IPS-15b (cell line): ENCODE data around the gene SARDH.
"Not testable (repeated sequence)": the region's sequence is repeated elsewhere in the genome, so short reads cannot be mapped to it uniquely, and the experiment has no call there.

ENCODE experiments used
- H3K27me3 ChIP-seq: one replicate; pipeline ENCODE4 v1.6.1; 2013; ENCODE audit warnings: low read length; ENCODE audit not compliant: control insufficient read depth, insufficient read depth
- H3K36me3 ChIP-seq: one replicate; pipeline ENCODE4 v1.6.1; 2013; ENCODE audit warnings: low read length; ENCODE audit not compliant: control insufficient read depth, insufficient read depth
- H3K4me1 ChIP-seq: one replicate; pipeline ENCODE4 v1.6.1; 2013; ENCODE audit warnings: mild to moderate bottlenecking, low read length; ENCODE audit not compliant: control insufficient read depth, insufficient read depth
- H3K4me3 ChIP-seq: one replicate; pipeline ENCODE4 v1.5.1; 2013; ENCODE audit warnings: low read depth, low read length
- H3K9ac ChIP-seq: one replicate; pipeline ENCODE4 v1.6.1; 2013; ENCODE audit warnings: low read depth, mild to moderate bottlenecking, low read length
- H3K9me3 ChIP-seq: one replicate; pipeline ENCODE4 v1.6.1; 2013; ENCODE audit warnings: mild to moderate bottlenecking, low read length; ENCODE audit not compliant: control insufficient read depth, insufficient read depth

The SARDH gene

GRCh38 chr9:133677126-133678010 is 60.8 kb downstream of the SARDH start:
- Histone ChIP-seq H3K36me3 (no peaks in the 10 kb centered on the region), H3K4me1 (no peaks in the 10 kb centered on the region), H3K4me3 (no peak overlapping the region), H3K9ac (no peak overlapping the region), H3K27me3 (no peaks in the 10 kb centered on the region), H3K9me3 (no peaks in the 10 kb centered on the region)

- Histone ChIP-seq H3K9ac (no peak overlapping the region), H3K9me3 (no peaks in the 10 kb centered on the region), H3K27me3 (no peaks in the 10 kb centered on the region), H3K4me3 (no peak overlapping the region), H3K4me1 (no peaks in the 10 kb centered on the region), H3K36me3 (no peaks in the 10 kb centered on the region)
Measured at GRCh38 chr9:133676450-133676849, 61.7 kb downstream of the SARDH start.

- H3K4me3 ChIP-seq, H3K9me3 ChIP-seq, H3K4me1 ChIP-seq, H3K9ac ChIP-seq, H3K36me3 ChIP-seq, H3K27me3 ChIP-seq: not testable (repeated sequence)
Measured at GRCh38 chr9:133675796-133676195, 62.4 kb downstream of the SARDH start.

DNA sequence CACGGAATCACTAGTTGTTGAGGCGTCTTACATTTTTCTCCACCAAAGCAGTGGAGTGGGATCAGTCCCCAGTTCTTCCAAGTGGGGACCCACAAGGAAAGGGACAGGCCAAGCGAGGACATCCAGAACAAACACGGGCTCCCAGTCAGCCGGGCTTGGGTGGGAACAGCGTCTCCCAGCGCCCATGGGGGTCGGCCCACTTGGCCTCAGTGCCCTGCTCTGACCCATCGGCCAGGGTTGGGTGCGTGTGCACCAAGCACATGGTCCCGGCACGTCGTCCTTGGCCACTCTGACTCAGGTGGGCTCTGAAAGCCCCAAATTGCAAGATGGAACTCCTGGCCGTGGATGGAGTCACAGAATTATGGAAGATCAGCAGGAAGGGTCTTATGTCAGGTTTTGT is 64.1 kb downstream of the SARDH start:
- Histone ChIP-seq H3K36me3 (no peaks in the 10 kb centered on the region), H3K9ac (no peak overlapping the region), H3K27me3 (no peaks in the 10 kb centered on the region), H3K4me3 (no peak overlapping the region), H3K4me1 (no peaks in the 10 kb centered on the region), H3K9me3 (no peaks in the 10 kb centered on the region)

DNA sequence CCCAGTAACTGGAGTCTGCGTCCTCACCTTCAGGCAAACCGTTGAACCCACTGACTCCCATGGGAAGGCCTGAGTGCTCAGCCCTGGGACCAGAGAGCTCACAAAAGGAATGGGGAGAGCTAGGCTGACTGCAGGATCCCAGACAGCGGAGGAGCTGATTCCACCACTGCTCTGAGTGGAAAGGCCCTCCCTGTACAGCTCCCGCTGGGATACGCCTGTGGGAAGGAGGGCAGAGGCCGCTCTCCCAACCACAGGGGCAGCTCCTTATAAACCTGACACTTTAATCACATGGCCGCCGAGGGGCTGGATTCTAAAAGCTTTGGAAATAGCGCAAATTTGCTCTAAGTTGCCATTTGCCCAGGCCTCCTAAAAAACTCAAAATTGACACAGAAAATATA is 64.9 kb downstream of the SARDH start:
- Histone ChIP-seq H3K27me3 (no peaks in the 10 kb centered on the region), H3K4me1 (no peaks in the 10 kb centered on the region), H3K4me3 (no peak overlapping the region), H3K9ac (no peak overlapping the region), H3K36me3 (no peaks in the 10 kb centered on the region), H3K9me3 (no peaks in the 10 kb centered on the region)

- Histone ChIP-seq H3K9ac (no peak overlapping the region), H3K36me3 (no peaks in the 10 kb centered on the region), H3K4me3 (no peak overlapping the region), H3K4me1 (no peaks in the 10 kb centered on the region), H3K27me3 (no peaks in the 10 kb centered on the region), H3K9me3 (no peaks in the 10 kb centered on the region)
Measured at GRCh38 chr9:133672503-133673257, 65.5 kb downstream of the SARDH start.

DNA sequence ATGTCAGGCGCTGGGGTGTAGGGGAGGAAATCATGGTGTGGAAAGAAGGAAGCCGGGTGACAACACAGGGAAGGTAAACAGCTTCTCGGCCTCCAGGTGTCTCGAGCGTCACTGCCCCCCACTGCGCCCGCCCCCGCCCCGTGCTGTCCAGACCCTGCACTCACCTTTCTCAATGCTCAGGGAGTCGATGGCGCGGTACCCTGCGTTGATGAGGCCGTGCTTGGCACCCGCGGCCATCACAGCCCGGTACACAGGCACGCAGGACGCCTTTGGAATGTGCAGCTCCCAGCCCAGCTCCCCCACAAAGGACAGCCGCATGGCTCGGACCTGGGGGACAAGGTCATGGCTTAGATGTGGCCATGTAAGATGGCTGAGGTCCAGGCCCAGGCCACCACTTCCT is 66.8 kb downstream of the SARDH start:
- no peaks in the 10 kb centered on the region for H3K27me3 ChIP-seq
- no peaks in the 10 kb centered on the region for H3K9me3 ChIP-seq
- no peak overlapping the region for H3K9ac ChIP-seq
- H3K4me1 ChIP-seq, result no peaks in the 10 kb centered on the region
- H3K4me3 ChIP-seq, result no peak overlapping the region
- no peaks in the 10 kb centered on the region for H3K36me3 ChIP-seq

DNA sequence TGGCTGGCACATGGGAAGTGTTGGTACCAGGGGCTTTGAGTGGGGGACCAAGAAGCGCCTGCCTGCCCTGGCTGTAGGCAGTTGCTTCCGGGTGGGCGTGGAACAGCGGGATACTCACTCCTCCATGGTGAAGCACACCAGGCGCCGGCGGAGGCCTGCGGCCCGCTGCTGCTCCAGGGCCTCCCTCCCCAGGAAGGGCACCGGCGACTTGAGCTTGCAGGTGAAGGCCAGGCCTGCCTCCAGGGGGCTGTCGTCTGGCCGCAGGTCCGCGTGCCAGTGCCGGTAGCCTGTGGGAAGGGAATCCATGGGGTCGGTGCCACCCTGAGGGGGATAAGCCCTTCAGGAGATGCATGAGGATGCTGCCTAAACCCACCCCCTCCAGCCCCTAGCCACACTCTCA is 67.7 kb downstream of the SARDH start:
- Histone ChIP-seq H3K9me3 (no peaks in the 10 kb centered on the region), H3K27me3 (no peaks in the 10 kb centered on the region), H3K36me3 (no peaks in the 10 kb centered on the region)

DNA sequence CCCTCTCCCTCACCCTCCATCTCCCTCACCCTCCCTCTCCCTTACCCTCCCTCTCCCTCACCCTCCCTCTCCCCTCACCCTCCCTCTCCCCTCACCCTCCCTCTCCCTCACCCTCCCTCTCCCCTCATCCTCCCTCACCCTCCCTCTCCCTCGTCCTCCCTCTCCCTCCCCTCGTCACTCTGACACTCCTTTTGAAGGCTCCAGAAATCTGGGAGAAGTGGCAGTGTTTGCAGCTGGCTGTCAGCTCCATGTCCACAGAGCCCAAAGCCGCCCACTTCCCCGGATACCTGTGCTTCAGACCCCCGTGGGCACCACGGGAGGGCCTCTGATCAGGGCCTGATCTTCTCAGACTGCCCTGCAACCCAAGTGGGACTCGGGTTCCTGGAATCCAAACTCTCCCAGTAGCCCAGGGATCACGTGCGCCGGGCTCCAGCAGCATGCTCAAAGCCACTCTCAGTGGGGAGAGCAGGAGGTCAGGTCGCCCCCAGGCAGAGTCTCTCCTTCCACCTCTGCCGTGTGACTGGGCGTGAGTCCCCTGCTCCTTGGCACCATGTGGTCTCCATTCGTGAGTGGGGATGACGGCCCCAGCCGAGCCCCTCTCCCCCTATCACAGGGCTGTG is 68.9 kb downstream of the SARDH start:
- Histone ChIP-seq H3K4me1 (no peaks in the 10 kb centered on the region), H3K27me3 (no peaks in the 10 kb centered on the region), H3K9ac (no peak overlapping the region), H3K36me3 (no peaks in the 10 kb centered on the region), H3K9me3 (no peaks in the 10 kb centered on the region), H3K4me3 (no peak overlapping the region)

More for the DNA sequence above, 67.7 kb downstream of the SARDH start:
- no peak overlapping the region for H3K4me3 ChIP-seq
- H3K9ac ChIP-seq, result no peak overlapping the region
- H3K4me1 ChIP-seq, result no peaks in the 10 kb centered on the region

DNA sequence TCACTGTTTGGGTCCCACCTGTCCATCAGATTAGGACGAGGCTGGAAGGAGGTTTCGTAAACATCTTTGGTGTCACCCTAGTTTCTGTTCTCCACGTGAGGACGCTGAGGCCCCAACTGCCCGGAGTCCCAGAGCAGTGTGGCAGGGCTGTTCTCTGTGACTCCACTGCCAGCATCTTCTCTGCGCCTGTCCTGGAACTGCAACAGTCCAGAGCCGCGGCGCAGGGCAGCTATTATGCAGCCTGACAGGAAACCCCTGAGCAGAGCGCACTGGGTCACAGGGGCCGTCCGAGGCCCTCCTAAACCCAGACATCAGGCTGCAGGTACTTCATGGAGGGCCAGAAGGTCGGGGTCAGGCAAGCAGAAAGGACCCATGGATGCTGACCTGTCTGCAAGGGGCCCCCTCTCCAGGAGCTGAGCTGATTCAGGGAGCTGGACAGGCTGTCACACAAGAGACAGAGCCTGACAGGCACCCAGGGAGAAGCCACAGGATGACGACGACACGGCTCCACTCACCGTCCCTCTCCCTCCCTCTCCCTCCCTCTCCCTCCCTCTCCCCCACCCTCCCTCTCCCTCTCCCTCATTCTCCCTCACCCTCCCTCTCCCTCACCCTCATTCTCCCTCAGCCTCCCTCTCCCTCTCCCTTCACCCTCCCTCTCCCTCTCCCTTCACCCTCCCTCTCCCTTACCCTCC is 70.2 kb downstream of the SARDH start:
- Histone ChIP-seq H3K9me3 (no peaks in the 10 kb centered on the region), H3K4me1 (no peaks in the 10 kb centered on the region), H3K36me3 (no peaks in the 10 kb centered on the region), H3K27me3 (no peaks in the 10 kb centered on the region), H3K4me3 (no peak overlapping the region), H3K9ac (no peak overlapping the region)

DNA sequence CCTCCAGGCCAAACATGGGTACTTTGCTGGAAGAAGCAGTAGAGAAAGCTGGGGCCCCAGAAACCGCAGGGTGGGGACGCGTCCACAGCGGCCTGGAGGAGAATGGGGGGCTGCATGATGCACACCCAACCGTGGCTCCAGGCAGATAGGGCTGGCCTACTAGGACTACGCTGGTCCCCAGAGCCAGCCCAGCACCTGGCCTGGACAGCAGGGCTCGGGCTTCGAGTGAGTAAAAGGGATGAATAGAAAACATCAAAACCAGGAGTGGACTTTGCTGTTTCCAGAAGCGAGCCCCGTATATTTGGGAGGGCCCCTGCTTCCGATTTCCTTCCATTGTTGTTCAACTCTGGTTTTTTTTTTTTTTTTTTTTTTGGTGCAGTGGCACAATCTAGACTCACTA is 71.3 kb downstream of the SARDH start:
- Histone ChIP-seq H3K9me3 (no peaks in the 10 kb centered on the region), H3K36me3 (no peaks in the 10 kb centered on the region), H3K4me1 (no peaks in the 10 kb centered on the region), H3K27me3 (no peaks in the 10 kb centered on the region), H3K4me3 (no peak overlapping the region), H3K9ac (no peak overlapping the region)
